ENCODE data around the gene OR2L13.
"Not testable (repeated sequence)": the region's sequence is repeated elsewhere in the genome, so short reads cannot be mapped to it uniquely, and the experiment has no call there.

Gene OR2L13

DNA sequence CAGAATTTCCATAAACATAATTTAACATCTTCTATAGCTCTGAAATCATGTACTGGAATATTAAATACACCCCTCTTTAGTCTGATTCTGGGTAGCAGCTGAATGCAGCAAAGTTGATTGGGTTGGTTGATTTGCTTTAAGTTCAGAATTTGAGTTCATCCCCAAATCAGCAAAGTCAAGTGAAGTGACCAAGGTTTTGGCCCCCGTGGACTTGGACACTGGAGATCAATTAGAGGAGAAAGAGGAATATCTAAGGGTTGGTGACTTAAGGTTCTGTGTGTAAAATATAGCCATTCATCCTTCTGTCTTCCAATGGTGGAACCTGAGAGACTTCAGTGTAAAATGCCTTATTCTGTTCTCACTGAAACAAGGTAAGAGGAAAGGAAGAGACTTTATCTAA lies at the start of gene OR2L13:
Gene OR2L13, plus strand, starts transcription at position 301 of the 400 bp plus-strand sequence. CDS start 4,192 bp downstream, outside the sequence.
- no peak for DNase-seq (ENCODE audit: low spot score)

GRCh38 chr1:248045209-248045608 lies 49.8 kb upstream of the OR2L13 start:
- DNase-seq (ENCODE audit: low spot score): no peak

- no peak for DNase-seq (ENCODE audit: low spot score)
Observed at GRCh38 chr1:248046536-248046935, 48.4 kb upstream of the OR2L13 start, which contains the start of gene OR2L3. Gene OR2L3 (plus strand): TSS chr1:248046836. CDS start chr1:248060682, 13,846 bp downstream.

DNA sequence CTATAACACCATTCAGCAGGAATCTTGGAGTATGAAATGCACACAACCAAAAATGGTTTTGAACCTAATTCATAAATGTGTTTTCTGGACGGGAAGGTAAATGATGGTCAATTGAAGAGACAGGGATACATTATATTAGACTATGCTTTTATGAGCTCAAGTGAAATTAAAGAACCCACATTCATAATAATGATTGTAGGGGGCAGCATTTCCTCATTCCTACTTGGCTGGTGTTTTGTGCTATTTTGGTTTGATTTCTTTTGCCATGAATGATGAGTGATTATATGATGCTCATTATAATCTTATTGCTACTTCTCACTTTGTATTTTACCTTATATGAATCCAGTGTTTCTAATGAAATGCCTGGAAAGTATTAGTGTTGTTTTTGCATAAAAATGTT lies 48.0 kb upstream of the OR2L13 start:
- DNase-seq (ENCODE audit: low spot score): no peak

GRCh38 chr1:248054671-248055070 lies 40.3 kb upstream of the OR2L13 start:
- DNase-seq (ENCODE audit: low spot score): no peak

DNA sequence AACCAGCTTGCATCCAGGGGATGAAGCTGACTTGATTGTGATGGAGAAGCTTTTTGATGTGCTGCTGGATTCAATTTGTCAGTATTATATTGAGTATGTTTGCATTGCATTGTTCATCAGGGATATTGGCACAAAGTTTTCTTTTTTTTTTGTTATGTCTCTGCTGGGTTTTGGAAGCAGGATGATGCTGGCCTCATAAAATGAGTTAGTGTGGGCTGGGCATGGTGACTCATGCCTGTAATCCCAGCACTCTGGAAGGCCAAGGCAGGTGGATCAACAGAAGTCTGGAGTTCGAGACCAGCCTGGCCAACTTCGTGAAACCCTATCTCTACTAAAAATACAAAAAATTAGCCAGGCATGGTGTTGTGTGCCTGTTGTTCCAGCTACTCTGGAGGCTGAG lies 39.7 kb upstream of the OR2L13 start:
- DNase-seq (ENCODE audit: low spot score): no peak

DNA sequence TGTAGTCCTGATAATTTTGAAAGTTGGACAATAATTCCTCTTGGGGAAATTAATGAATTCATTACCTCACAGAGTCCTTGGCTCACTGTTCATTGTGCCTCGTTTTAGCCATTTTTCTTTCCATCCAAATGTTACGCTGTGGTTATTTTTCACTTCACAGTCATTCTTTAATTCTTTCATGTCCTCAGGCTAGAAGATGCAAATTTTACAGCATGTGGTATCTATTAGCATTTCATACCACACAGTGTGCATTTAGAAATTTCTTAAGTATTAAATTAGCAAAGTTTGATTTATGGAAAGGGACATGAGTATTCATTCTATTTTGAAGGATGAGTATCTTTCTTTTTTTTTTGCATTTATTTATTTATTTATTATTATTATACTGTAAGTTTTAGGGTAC lies 29.9 kb upstream of the OR2L13 start:
- no peak for DNase-seq (ENCODE audit: low spot score)

DNA sequence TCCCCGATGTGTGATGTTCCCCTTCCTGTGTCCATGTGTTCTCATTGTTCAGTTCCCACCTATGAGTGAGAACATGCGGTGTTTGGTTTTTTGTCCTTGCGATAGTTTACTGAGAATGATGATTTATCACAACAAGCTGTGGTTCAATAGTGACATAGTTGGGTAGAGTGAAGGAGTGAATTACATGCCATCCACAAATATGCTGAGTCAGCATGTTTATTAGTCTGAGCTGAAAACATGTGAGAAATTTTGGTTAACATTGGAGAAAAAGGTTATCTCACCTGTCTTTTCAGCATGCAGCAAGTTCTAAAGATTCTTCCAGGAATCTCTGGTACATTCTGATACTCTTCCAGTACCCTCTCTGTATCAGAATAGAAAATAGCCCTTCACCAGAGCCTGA lies 29.4 kb upstream of the OR2L13 start:
- no peak for DNase-seq (ENCODE audit: low spot score)

- DNase-seq (ENCODE audit: low spot score): not testable (repeated sequence)
Observed at GRCh38 chr1:248083864-248084263, 11.1 kb upstream of the OR2L13 start.

- no peak for DNase-seq (ENCODE audit: low spot score)
Observed at GRCh38 chr1:248098529-248098928, 3.5 kb downstream of the OR2L13 start.

DNA sequence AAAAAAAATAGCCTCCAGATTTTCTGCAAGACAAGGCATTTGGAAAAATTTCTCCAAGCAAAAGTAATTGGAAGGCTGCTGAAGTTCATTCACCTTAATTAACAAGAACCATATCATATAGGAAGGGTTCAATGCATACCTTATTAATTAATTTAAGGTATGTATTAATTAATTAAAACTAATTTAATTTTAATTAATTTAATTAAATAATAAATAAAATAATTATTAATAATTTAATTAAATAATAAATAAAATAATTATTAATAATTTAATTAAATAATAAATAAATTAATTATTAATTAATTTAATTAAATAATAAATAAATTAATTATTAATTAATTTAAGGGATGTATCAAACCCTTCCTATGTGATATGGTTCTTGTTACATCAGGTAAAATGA lies 7.9 kb downstream of the OR2L13 start:
- no peak for DNase-seq (ENCODE audit: low spot score)

DNA sequence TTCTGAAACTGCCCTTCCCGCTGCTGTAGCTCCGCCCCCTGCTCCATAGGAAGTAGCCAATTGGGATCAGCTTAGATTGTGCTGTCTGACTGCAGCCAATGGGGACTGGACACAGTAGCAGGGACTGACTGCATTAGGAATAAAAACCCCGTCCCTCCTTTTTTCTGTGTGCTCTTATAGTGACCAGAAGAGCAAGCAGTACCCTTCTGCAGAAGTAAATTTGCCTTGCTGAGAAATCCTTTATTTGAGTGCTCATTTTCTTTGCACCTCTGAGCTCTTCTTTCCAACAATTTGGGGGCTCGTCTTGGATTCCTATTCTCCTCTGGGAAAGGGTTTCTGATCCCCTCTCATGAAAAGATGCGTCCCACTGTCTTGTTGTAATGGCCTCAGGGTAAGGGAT lies 16.2 kb downstream of the OR2L13 start:
- no peak for DNase-seq (ENCODE audit: low spot score)

DNA sequence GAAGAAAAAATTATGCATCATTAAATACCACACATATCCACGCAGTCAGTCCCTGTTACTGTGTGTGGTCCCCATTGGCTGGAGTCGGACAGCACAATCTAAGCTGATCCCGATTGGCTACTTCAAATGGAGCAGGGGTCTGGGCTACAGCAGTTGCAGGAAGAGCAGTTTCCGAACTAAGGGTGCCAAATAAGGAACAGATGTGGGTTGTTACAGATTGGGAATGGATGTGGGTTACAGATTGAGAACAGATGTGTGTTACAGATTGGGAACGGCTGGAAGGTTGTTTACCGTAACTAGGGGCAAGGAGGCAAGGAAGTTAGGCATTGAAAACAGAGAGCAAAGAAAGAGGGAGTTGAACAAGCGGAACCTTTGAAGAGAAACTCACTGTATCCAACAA lies 19.9 kb downstream of the OR2L13 start:
- no peak for DNase-seq (ENCODE audit: low spot score)

DNA sequence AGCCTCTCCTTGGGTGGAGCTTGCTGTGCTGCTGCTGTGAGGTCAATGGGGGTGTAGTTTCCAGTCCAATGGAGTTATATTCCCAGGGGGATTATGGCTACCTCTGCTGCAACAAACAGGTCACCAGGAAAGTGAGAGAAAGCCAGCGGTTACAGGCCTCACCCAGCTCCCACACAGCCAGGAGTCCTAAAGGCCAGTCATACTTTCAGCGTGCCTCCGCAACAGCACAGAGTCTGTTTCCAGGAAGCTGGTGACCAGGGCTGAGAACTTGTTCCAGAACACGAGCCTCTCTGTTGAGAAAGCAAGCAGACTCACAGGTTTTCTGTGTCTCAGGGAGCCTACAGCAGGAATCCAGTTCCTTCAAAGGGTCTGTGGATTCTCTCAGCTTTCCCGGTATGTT lies 32.7 kb downstream of the OR2L13 start:
- DNase-seq (ENCODE audit: low spot score): no peak

DNA sequence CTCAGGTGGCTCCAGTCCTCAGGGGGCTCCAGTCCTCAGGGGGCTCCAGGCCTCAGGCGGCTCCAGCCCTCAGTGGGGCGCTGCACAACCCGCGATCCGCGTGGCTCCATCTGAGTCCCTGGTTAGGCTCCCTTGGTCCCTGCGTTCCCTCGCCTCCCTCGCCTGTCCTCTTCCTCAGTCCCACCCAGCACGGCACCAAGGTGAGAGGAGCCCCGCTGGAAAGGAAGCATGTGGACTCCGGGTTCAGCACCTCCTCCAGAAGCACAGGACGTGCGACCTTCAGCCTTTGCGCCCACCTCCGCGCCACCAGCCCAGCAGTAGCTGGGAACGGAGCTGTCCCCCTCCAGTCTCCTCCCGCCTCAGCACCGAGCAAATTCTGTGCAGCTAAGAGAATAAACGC lies 41.8 kb downstream of the OR2L13 start:
- no peak for DNase-seq (ENCODE audit: low spot score)

DNA sequence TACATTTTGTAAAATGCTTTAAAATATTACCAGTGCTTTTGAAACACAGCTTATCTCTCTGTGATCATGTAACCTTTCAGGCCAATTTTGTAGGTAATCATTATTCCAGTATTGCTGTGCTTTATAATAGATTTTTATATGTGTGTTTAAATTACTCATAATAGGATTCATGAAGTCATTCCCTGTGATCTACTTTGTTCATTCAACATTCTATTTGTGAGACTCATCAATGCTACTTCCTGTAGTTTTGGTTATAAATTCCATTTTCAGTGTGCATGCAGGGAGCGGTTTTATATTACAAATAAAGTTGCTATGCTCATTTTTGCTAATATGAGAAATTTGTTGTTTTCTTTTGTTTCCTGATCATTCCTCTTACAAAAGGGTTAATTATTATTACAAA lies 45.9 kb downstream of the OR2L13 start:
- no peak for DNase-seq (ENCODE audit: low spot score)

GRCh38 chr1:248143311-248143710 lies 48.3 kb downstream of the OR2L13 start:
- no peak for DNase-seq (ENCODE audit: low spot score)

DNA sequence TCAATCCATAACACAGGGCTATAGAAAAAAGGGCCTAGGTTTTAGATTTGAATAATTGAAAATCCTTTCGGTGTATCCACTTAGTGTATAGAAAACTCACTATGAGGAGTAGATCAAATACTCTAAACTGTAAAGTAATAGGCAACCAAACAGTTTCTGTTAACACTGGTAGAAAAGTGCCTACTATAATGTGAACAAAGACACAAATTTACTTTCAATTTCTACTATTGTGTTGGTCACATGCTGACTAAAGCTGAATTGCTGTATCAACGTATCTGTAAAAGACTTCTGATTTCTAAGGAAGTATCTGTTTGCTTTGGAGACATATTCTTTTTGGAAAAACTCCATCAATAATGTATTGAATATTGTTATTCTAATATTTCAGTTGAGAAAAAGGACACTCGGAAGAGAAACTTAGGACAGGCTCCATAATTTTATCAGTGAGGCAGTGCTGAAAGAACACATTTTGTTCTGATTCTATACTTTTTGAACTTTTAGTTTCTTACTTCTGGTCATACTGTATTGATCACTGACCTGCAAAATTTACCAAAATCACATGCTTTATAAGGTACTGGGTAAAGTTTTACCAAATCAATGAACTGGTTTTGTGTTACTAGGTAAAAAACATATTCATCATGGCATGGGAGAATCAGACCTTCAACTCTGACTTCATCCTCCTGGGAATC lies 49.7 kb downstream of the OR2L13 start, which contains the start of gene OR2M5:
Gene OR2M5, plus strand, starts transcription at position 636 of the 686 bp plus-strand sequence. Its CDS starts 0 bp downstream, at position 636.
- no peak for DNase-seq (ENCODE audit: low spot score)

All from SW480 (cell line).